SW480 (cell line): ENCODE data around the gene KRTAP22-2.

Source experiments
- DNase-seq: peaks from one replicate; pipeline ENCODE4 v3.0.0-alpha.2; 2016; ENCODE audit warnings: low spot score

Gene KRTAP22-2

GRCh38 chr21:30590297-30590696, at the start of gene KRTAP22-2:
Gene KRTAP22-2, minus strand, starts transcription at chr21:30590397.
- no peak for DNase-seq

GRCh38 chr21:30638686-30639085, 48.5 kb upstream of the KRTAP22-2 start:
- no peak for DNase-seq

GRCh38 chr21:30634906-30635305, 44.7 kb upstream of the KRTAP22-2 start, which contains the start of gene KRTAP20-2:
Gene KRTAP20-2, plus strand, starts transcription at chr21:30635206. Its CDS starts 58 bp downstream, at chr21:30635264.
- DNase-seq = no peak

- no peak for DNase-seq
Measured at GRCh38 chr21:30629200-30629599, 39.0 kb upstream of the KRTAP22-2 start.

GRCh38 chr21:30628109-30628508, 37.9 kb upstream of the KRTAP22-2 start:
- no peak for DNase-seq

GRCh38 chr21:30625449-30626165, 35.4 kb upstream of the KRTAP22-2 start:
- DNase-seq = no peak

GRCh38 chr21:30623362-30623761, 33.2 kb upstream of the KRTAP22-2 start:
- no peak for DNase-seq

GRCh38 chr21:30620522-30620921, 30.3 kb upstream of the KRTAP22-2 start, which contains the start of gene KRTAP20-4:
Gene KRTAP20-4, plus strand, starts transcription at chr21:30620627.
- DNase-seq = no peak

GRCh38 chr21:30620080-30620479, 29.9 kb upstream of the KRTAP22-2 start:
- DNase-seq = no peak

- DNase-seq = no peak
Measured at GRCh38 chr21:30616125-30616524, 25.9 kb upstream of the KRTAP22-2 start, which contains the start of gene KRTAP20-1. Gene KRTAP20-1, plus strand, starts transcription at chr21:30616425. Its CDS starts 30 bp downstream, at chr21:30616455.

GRCh38 chr21:30615199-30615598, 25.0 kb upstream of the KRTAP22-2 start:
- DNase-seq = no peak

- peak; percentile 52 for DNase-seq
Measured at GRCh38 chr21:30613836-30614235, 23.6 kb upstream of the KRTAP22-2 start, which contains the start of gene KRTAP6-1. Gene KRTAP6-1, minus strand, starts transcription at chr21:30613930. Its CDS starts 26 bp downstream, at chr21:30613904.

- DNase-seq = no peak
Measured at GRCh38 chr21:30612132-30612531, 21.9 kb upstream of the KRTAP22-2 start.

GRCh38 chr21:30605968-30606367, 15.8 kb upstream of the KRTAP22-2 start:
- DNase-seq = no peak

- DNase-seq = no peak
Measured at GRCh38 chr21:30600787-30601186, 10.6 kb upstream of the KRTAP22-2 start, which contains the start of gene KRTAP22-1. Gene KRTAP22-1, plus strand, starts transcription at chr21:30601087.

- no peak for DNase-seq
Measured at GRCh38 chr21:30598802-30599201, 8.6 kb upstream of the KRTAP22-2 start, which contains the start of gene KRTAP6-2. Gene KRTAP6-2, minus strand, starts transcription at chr21:30598902. Its CDS starts 28 bp downstream, at chr21:30598874.

- no peak for DNase-seq
Measured at GRCh38 chr21:30592140-30592539, 1.9 kb upstream of the KRTAP22-2 start, which contains the start of gene KRTAP6-3. Gene KRTAP6-3, plus strand, starts transcription at chr21:30592440. Its CDS starts 6 bp downstream, at chr21:30592446.

GRCh38 chr21:30582870-30583269, 7.3 kb downstream of the KRTAP22-2 start:
- peak; percentile 79 for DNase-seq

GRCh38 chr21:30580132-30580531, 10.1 kb downstream of the KRTAP22-2 start:
- DNase-seq = no peak

GRCh38 chr21:30579346-30579745, 10.9 kb downstream of the KRTAP22-2 start:
- no peak for DNase-seq

GRCh38 chr21:30577766-30578165, 12.4 kb downstream of the KRTAP22-2 start:
- no peak for DNase-seq

GRCh38 chr21:30567617-30568016, 22.6 kb downstream of the KRTAP22-2 start:
- DNase-seq = no peak

- DNase-seq = no peak
Measured at GRCh38 chr21:30563630-30564029, 26.6 kb downstream of the KRTAP22-2 start.
